ENCODE data around the gene EXOC6.
"Not testable (repeated sequence)": the region's sequence is repeated elsewhere in the genome, so short reads cannot be mapped to it uniquely, and the experiment has no call there.

Gene EXOC6

DNA sequence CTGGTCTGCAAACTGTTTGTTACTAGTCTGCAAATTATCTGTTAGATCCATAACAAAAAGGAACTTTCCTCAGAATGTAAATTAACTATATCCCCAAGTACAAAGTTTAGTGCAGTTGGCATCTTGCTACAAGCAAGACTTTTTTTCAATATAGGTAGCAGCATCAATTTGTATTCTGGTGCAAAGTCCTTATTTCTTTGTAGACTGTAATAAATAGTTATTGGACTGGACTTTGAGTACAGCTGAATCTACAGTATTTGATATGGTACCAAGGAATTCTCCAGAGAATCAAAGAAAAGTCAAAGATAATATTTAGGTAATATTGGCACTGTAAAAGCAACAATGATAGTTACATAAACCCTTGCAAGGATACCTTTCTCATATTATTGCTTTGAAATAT, 89.6 kb downstream of the EXOC6 start:
- Mint-ChIP-seq H3K9me3 (no peaks in the 10 kb centered on the region), H3K27ac (ENCODE audit: low read depth) (no peak overlapping the region), H3K36me3 (ENCODE audit: insufficient read depth) (no peaks in the 10 kb centered on the region), H3K27me3 (no peaks in the 10 kb centered on the region), H3K4me1 (no peaks in the 10 kb centered on the region), H3K4me3 (no peak overlapping the region)
- DNase-seq (ENCODE audit: low spot score in 2 of 2): no peak
- no peak for ATAC-seq (replicated peaks; ENCODE audit: extremely low read depth, poor library complexity, severe bottlenecking)

DNA sequence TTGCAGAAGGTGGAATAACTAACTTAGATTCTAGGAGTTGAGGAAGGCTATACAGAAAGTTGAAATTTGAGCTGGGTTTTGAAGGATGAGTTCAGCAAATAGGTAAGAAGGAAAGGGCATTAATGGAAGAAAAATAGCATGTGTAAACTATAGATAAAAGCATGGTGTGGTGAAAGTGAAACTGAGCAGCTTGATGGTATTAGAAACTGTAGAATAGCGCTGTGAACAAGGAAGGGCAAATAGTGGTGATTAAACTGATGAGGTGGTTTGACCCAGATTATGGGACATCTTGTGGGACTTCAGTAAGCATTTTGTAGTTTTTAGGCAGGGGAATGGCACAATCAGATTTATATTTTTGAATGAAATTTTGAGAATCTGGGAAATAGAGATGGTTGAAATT, 90.5 kb downstream of the EXOC6 start:
- no peak overlapping the region for H3K27ac Mint-ChIP-seq (ENCODE audit: low read depth)
- ATAC-seq (replicated peaks; ENCODE audit: extremely low read depth, poor library complexity, severe bottlenecking): no peak

DNA sequence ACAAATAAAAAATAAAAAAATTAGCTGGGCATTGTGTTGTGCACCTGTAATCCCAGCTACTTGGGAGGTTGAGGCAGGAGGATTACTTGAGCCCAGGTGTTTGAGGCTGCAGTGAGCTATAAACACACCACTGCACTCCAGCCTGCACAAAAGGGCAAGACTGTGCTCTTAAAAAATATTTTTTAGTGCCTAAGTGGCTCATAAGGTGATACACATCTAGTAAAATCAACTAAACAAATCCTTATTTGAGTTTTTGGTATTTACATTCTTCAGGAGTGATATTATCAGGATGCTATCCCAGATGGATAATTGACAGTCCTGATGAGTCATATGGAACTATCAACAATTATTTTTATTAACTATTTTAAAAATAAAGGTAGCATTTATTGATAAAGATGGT, 93.9 kb downstream of the EXOC6 start:
- DNase-seq (ENCODE audit: low spot score in 2 of 2) (no peak), ATAC-seq (replicated peaks; ENCODE audit: extremely low read depth, poor library complexity, severe bottlenecking) (no peak)
- no peaks in the 10 kb centered on the region for H3K4me1 Mint-ChIP-seq
- peaks cover 4% of the 10 kb centered on the region for H3K36me3 Mint-ChIP-seq (ENCODE audit: insufficient read depth)
- no peaks in the 10 kb centered on the region for H3K9me3 Mint-ChIP-seq
- no peaks in the 10 kb centered on the region for H3K27me3 Mint-ChIP-seq
- no peak overlapping the region for H3K4me3 Mint-ChIP-seq
- no peak overlapping the region for H3K27ac Mint-ChIP-seq (ENCODE audit: low read depth)

More for the DNA sequence above, 90.5 kb downstream of the EXOC6 start:
- no peak for DNase-seq (ENCODE audit: low spot score in 2 of 2)
- Mint-ChIP-seq H3K36me3 (ENCODE audit: insufficient read depth) (peaks cover 1% of the 10 kb centered on the region), H3K9me3 (no peaks in the 10 kb centered on the region), H3K4me1 (no peaks in the 10 kb centered on the region), H3K4me3 (no peak overlapping the region), H3K27me3 (no peaks in the 10 kb centered on the region)

DNA sequence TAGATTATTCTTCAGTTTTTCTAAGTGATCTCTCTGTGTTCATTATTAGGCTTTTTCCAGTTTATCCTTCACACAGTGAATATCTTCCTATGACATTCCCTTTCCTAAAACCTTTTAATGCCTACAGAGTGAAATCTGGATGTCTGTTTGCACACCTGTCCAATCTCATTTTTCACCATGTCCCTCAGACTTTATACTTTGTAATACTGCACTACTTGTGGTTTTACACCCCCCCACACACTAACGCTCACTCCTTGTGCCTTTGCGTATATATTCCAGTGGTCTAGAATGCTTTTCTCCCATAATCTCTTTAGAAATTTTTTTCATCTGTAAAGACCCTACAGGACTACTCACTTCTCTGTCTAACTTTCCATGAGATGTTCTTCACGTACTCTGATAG, 98.2 kb downstream of the EXOC6 start:
- H3K4me1 Mint-ChIP-seq: no peaks in the 10 kb centered on the region
- no peaks in the 10 kb centered on the region for H3K27me3 Mint-ChIP-seq
- peaks cover 10% of the 10 kb centered on the region for H3K9me3 Mint-ChIP-seq
- no peak overlapping the region for H3K27ac Mint-ChIP-seq (ENCODE audit: low read depth)
- peaks cover 7% of the 10 kb centered on the region for H3K36me3 Mint-ChIP-seq (ENCODE audit: insufficient read depth)
- DNase-seq (ENCODE audit: low spot score in 2 of 2) (no peak), ATAC-seq (replicated peaks; ENCODE audit: extremely low read depth, poor library complexity, severe bottlenecking) (no peak)
- H3K4me3 Mint-ChIP-seq: no peak overlapping the region

DNA sequence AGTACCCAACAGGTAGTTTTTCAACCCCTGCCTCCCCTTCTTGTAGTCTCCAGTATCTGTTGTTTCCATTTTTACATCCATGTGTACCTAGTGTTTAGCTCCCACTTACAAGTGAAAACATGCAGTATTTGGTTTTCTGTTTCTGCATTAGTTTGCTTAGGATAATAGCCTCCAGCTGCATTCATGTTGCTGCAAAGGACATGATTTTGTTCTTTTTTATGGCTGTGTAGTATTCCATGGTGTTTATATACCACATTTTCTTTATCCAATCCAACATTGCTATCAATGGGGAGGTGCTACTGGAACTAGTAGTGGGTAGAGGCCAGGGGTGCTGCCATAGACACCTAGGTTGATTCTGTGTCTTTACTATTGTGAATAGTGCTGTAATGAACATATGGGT, 104.3 kb downstream of the EXOC6 start:
- peaks cover 10% of the 10 kb centered on the region for H3K9me3 Mint-ChIP-seq
- H3K27ac Mint-ChIP-seq (ENCODE audit: low read depth); H3K4me1 Mint-ChIP-seq; H3K27me3 Mint-ChIP-seq; ATAC-seq (replicated peaks; ENCODE audit: extremely low read depth, poor library complexity, severe bottlenecking); H3K36me3 Mint-ChIP-seq (ENCODE audit: insufficient read depth); DNase-seq (ENCODE audit: low spot score in 2 of 2); H3K4me3 Mint-ChIP-seq: not testable (repeated sequence)

DNA sequence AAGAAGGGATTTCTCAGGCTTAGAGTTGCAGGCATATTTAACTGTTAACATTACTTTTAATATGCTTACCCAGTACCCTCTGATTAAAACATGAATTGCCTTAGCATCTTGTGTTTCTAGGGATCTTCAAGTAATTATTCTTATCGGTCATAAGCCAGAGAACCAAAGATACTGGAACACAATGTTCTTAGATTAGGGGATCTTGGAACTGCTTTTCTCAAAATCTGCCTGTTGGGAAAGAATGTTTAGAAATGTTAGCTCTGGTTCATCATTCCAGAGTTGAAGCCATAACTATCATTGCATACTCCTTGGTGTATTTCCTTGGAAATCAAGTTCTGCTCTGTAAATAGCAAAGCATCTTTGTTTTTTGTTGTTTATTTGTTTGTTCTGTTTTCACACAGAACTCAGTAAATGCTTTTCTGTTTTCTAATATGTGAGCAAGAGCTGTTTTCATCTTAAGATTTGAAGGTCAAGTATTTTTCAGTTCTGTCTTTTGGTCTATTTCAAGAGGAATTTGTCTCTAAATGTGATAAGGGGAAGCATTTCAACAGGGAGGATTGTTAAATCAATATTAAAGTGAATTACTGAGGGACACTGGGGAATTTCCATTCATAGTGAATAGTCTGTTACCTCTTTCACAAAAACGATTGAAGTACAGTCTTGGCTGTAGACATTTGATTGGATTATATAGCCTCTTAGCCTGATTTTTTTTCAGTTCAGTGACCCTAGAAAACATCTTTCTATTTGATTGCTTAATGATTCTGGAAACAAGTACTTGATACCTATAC, 109.1 kb downstream of the EXOC6 start:
- Mint-ChIP-seq H3K27ac (ENCODE audit: low read depth) (no peak overlapping the region), H3K9me3 (no peaks in the 10 kb centered on the region), H3K4me1 (no peaks in the 10 kb centered on the region), H3K4me3 (no peak overlapping the region), H3K36me3 (ENCODE audit: insufficient read depth) (peaks cover 9% of the 10 kb centered on the region), H3K27me3 (no peaks in the 10 kb centered on the region)
- ATAC-seq (replicated peaks; ENCODE audit: extremely low read depth, poor library complexity, severe bottlenecking): no peak
- DNase-seq (ENCODE audit: low spot score in 2 of 2): no peak

DNA sequence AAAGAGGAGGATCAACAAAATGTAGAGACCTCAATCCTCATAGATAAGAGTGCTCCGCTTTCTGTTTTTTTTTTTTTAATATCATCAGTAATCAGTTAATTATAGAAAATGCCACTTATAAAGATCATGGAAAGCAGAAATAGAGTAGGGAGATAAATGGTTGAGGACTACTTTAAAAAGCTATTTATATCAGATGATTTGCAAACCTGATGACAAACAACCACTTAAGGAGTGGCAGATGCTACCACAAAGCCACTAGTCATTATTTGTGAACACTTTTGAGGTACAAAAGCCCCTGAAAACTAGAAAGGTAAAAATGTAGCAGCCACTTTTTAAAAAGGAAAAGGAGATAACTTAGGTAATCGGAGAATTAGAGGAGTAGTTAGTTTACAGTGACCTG, 113.3 kb downstream of the EXOC6 start:
- Mint-ChIP-seq H3K36me3 (ENCODE audit: insufficient read depth) (peaks cover 5% of the 10 kb centered on the region), H3K4me3 (no peak overlapping the region), H3K4me1 (no peaks in the 10 kb centered on the region), H3K27me3 (no peaks in the 10 kb centered on the region), H3K27ac (ENCODE audit: low read depth) (no peak overlapping the region), H3K9me3 (no peaks in the 10 kb centered on the region)
- ATAC-seq (replicated peaks; ENCODE audit: extremely low read depth, poor library complexity, severe bottlenecking): no peak
- DNase-seq (ENCODE audit: low spot score in 2 of 2): no peak

DNA sequence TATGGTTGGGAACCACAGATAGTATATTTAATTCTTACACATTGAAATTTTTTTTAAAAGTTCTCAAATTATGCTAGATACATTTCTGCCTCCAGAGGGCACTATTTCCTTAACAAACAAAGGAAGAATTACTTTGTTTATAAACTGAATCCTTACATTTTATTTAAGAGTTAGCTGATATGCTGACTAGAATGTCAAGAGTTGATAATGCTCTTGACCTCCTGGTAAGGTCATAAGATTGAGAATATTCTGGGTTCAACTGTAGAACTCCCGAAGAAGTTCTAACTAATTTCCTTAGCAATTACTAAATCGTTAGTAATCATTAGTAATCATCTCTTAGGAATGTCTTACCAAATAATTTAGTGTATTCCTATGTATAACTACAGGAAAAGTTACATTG, 117.0 kb downstream of the EXOC6 start:
- Mint-ChIP-seq H3K36me3 (ENCODE audit: insufficient read depth) (no peaks in the 10 kb centered on the region), H3K9me3 (no peaks in the 10 kb centered on the region), H3K4me3 (no peak overlapping the region), H3K4me1 (no peaks in the 10 kb centered on the region), H3K27me3 (no peaks in the 10 kb centered on the region), H3K27ac (ENCODE audit: low read depth) (no peak overlapping the region)
- ATAC-seq (replicated peaks; ENCODE audit: extremely low read depth, poor library complexity, severe bottlenecking) (no peak), DNase-seq (ENCODE audit: low spot score in 2 of 2) (no peak)

DNA sequence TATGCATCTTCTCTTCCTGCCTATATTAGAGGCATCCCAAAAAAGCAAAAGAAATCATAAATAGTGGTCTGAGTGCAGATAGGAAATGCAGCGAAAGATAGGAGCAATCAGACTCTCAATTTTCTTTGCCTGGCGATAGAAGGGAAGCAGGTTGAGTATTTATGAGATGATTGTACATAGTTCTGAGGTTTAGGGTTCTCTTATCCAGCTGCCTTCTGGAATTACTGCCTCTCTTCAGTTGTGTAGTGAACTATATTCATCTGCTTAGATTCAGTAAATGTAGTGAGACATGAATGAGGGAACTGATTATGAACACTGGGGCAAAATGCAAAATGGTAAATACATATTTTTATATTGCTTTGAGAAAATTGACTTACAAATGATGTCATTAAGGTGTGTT, 119.3 kb downstream of the EXOC6 start:
- no peaks in the 10 kb centered on the region for H3K36me3 Mint-ChIP-seq (ENCODE audit: insufficient read depth)
- no peak overlapping the region for H3K27ac Mint-ChIP-seq (ENCODE audit: low read depth)
- H3K27me3 Mint-ChIP-seq: no peaks in the 10 kb centered on the region
- no peaks in the 10 kb centered on the region for H3K4me1 Mint-ChIP-seq
- ATAC-seq (replicated peaks; ENCODE audit: extremely low read depth, poor library complexity, severe bottlenecking) (no peak), DNase-seq (ENCODE audit: low spot score in 2 of 2) (no peak)
- no peaks in the 10 kb centered on the region for H3K9me3 Mint-ChIP-seq
- no peak overlapping the region for H3K4me3 Mint-ChIP-seq

DNA sequence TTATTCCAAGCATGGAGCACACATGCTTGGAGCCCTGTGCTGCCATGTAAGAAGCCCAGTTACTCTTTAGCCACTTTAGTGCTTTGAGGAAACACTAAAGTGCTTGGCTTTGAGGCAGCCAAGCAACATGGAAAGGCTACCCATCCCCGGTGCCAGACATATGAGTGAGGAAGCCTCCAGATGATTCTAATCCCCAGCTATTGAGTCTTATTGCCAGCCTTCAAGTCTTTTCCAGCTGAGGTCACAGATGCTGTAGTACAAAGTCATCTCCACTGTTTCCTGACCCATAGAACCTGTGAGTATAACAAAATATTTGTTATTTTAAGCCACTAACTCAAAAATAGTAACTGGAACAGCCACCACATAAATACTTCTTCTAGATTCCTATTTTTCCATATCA, 120.8 kb downstream of the EXOC6 start:
- Mint-ChIP-seq H3K27ac (ENCODE audit: low read depth) (no peak overlapping the region), H3K4me1 (no peaks in the 10 kb centered on the region), H3K27me3 (no peaks in the 10 kb centered on the region), H3K9me3 (no peaks in the 10 kb centered on the region), H3K4me3 (no peak overlapping the region), H3K36me3 (ENCODE audit: insufficient read depth) (peaks cover 3% of the 10 kb centered on the region)
- DNase-seq (ENCODE audit: low spot score in 2 of 2) (no peak), ATAC-seq (replicated peaks; ENCODE audit: extremely low read depth, poor library complexity, severe bottlenecking) (no peak)

DNA sequence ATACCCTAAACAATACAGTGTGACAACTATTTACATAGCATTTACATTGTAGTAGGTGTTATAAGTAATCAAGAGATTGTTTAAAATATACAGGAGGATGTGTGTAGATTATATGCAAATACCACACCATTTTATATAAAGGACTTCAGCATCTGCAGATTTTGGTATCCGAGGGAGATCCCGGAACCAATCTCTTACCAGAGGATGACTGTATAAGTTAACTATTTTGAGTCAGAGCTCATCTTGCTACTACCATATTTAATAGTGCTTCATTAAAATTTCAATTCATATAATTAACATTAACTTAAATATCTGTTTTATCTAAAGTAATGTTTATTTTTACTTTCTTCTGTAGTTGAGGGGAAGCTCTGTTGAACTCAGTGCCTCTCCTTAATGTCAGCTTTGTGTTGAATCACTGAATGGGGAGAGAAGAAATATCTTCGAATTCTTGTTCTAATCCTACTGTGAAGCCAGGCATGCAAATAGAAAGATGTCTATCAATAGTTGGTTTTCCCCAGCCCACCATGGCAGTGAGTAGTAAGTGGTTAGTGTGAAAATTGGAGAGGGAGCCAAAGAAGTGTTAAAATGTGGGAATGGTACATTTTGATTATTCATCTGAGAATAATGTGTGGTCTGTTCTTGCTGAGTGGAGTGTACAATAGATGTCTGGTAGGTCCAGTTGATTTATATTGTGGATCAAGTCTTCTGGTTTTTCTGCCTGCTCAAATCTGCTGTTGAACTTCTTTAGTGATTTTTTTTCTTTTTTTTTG, 122.2 kb downstream of the EXOC6 start:
- Mint-ChIP-seq H3K27me3 (no peaks in the 10 kb centered on the region), H3K4me1 (no peaks in the 10 kb centered on the region), H3K9me3 (no peaks in the 10 kb centered on the region), H3K27ac (ENCODE audit: low read depth) (no peak overlapping the region), H3K4me3 (no peak overlapping the region), H3K36me3 (ENCODE audit: insufficient read depth) (peaks cover 3% of the 10 kb centered on the region)
- ATAC-seq (replicated peaks; ENCODE audit: extremely low read depth, poor library complexity, severe bottlenecking): no peak
- DNase-seq (ENCODE audit: low spot score in 2 of 2): no peak

DNA sequence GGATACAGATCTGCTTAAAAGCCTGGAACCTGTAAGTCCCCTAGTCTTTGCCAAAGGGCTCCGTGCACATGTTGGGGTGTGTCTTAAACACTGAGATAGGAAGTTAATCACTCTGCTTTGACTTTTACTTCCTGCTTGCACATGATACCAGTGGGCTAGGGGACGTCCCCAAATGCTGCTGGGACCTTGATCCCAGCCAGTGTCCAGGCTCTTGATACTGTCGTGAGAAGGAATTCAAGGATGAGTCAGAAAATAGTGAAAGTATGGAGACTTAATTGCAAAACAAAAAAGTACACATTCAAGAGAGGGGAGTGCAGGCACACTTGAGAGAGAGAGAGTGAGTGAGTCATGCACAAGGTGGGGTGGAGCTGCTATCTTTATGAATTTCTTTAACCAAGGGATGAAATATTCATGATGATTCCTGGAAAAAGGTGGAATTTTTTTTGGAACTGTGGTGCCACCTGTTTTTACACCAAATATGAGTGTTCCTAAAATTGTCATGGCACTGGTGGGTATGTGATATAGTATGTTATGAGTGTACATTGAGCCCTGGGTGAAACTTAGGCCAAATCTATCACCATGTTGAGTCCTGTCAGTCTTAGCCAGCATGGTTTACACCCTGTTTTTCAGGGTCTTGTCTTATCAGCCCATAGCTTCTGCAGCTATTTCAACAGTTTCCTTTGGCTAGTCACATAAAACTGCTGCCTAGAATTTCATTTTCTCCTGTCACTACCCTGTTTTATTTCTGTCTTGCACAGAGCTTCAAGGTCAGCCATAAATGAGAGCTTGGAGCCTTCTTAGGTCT, 123.9 kb downstream of the EXOC6 start:
- Mint-ChIP-seq H3K9me3 (no peaks in the 10 kb centered on the region), H3K27me3 (no peaks in the 10 kb centered on the region), H3K4me1 (no peaks in the 10 kb centered on the region), H3K27ac (ENCODE audit: low read depth) (no peak overlapping the region), H3K36me3 (ENCODE audit: insufficient read depth) (peaks cover 3% of the 10 kb centered on the region), H3K4me3 (no peak overlapping the region)
- DNase-seq (ENCODE audit: low spot score in 2 of 2) (no peak), ATAC-seq (replicated peaks; ENCODE audit: extremely low read depth, poor library complexity, severe bottlenecking) (no peak)

Measured in central memory CD8-positive, alpha-beta T cell (primary cell).